Thyroid gland (tissue), 4 donors: Measurements from ENCODE around the gene GRAMD2B. TPM values are rescaled to one million over a fixed set of nuclear protein-coding genes. Genes with fewer than 3 reads are reported as not detected.

Experiments used
- DNase-seq, 2 donors: peaks; one replicate each; pipeline ENCODE4 v3.0.0-alpha.2; 2019
- H3K27ac ChIP-seq, 3 donors: fragments of 200-600 bp; sonication (generic); 1 replicate in 2 of 3; 2 replicates in 1 of 3; pipeline ENCODE4 v1.5.1; 2016 to 2019; ENCODE audit warnings: mild to moderate bottlenecking in 1 of 3, moderate library complexity in 1 of 3
- H3K27me3 ChIP-seq: fragments of 200-600 bp; sonication (generic); one replicate; pipeline ENCODE4 v1.5.1; 2019
- H3K36me3 ChIP-seq, 2 donors: fragments of 200-600 bp; sonication (generic); one replicate each; pipeline ENCODE4 v1.5.1; 2016 to 2019
- H3K4me1 ChIP-seq, 2 donors: fragments of 200-600 bp; sonication (generic); one replicate each; pipeline ENCODE4 v1.5.1; 2017 to 2019
- H3K4me3 ChIP-seq, 3 donors: fragments of 200-600 bp; sonication (generic); replicated peaks in 1 of 3; 1 replicate in 2 of 3; 2 replicates in 1 of 3; pipeline ENCODE4 v1.5.1; 2016; ENCODE audit warnings: mild to moderate bottlenecking in 1 of 3
- H3K9me3 ChIP-seq: fragments of 200-600 bp; sonication (generic); one replicate; pipeline ENCODE4 v1.5.1; 2017
- POLR2A ChIP-seq, 2 donors: fragments of 450-650 bp; IDR thresholded peaks; one replicate each; pipeline ENCODE4 v1.6.1; 2017; ENCODE audit warnings: antibody characterized with exemption in 2 of 2, mild to moderate bottlenecking in 2 of 2, moderate library complexity in 1 of 2
- WGBS, 2 donors: methylation state at CpG; one replicate each; pipeline ENCODE4 v1.1.5; 2017; 5-methylcytosine and 5-hydroxymethylcytosine counted together
- intact Hi-C: fragments of 100-400 bp; cut with DNase I; formaldehyde crosslinking; loops from one replicate; pipeline ENCODE4 v1.15.1; 2023
- total RNA-seq, 4 donors: library from RNA; depleted of rRNA; stranded (reverse); fragments of >200 nt; gene quantifications; one replicate each; pipeline ENCODE4 v1.2.3, GENCODE V29; 2016
- TF ChIP-seq, protein P1 (sequence below), 6 experiments: fragments of 200-600 bp in 3 of 6; fragments of 450-650 bp in 3 of 6; sonication (generic) in 3 of 6; IDR thresholded peaks; one replicate each; pipeline ENCODE4 v1.5.1; 2016 to 2019; ENCODE audit warnings: antibody characterized with exemption in 6 of 6, mild to moderate bottlenecking in 2 of 6, inconsistent platforms in 1 of 6, moderate library complexity in 1 of 6

GRAMD2B gene
- total RNA-seq, 4 donors from 2014 or later: 68.1 to 115 (median 105) TPM

DNA sequence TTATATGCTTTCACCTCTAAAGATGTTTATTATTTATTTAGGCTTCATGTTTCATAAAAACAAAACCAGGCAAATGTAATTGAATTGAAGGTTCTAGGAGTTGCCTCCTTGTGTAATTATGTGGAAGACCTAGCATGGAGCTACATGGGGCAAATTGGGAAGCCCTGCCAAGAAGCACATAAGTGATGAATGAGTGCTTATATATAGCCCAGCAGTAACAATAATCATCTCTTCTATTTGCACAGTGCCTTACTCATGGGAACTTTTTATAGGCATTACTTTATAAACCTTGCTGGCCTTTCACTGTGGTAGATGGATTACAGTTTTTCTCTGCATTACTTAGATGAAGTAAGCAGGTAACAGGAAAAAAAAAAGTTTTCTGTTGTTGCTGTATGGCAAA lies 40.0 kb upstream of the GRAMD2B start:
- intact Hi-C loops: no loop called here
- H3K4me3 ChIP-seq: no peak overlapping the region
- H3K36me3 ChIP-seq: no peaks in the 10 kb centered on the region
- TF ChIP-seq, protein P1, sequence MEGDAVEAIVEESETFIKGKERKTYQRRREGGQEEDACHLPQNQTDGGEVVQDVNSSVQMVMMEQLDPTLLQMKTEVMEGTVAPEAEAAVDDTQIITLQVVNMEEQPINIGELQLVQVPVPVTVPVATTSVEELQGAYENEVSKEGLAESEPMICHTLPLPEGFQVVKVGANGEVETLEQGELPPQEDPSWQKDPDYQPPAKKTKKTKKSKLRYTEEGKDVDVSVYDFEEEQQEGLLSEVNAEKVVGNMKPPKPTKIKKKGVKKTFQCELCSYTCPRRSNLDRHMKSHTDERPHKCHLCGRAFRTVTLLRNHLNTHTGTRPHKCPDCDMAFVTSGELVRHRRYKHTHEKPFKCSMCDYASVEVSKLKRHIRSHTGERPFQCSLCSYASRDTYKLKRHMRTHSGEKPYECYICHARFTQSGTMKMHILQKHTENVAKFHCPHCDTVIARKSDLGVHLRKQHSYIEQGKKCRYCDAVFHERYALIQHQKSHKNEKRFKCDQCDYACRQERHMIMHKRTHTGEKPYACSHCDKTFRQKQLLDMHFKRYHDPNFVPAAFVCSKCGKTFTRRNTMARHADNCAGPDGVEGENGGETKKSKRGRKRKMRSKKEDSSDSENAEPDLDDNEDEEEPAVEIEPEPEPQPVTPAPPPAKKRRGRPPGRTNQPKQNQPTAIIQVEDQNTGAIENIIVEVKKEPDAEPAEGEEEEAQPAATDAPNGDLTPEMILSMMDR (IDR thresholded peaks at IDR 0.05): no peak
- no peak for TF ChIP-seq POLR2A (IDR thresholded peaks at IDR 0.05)
- H3K27me3 ChIP-seq: no peaks in the 10 kb centered on the region
- H3K4me1 ChIP-seq: peaks cover 8 to 11% of the 10 kb centered on the region in 2 donors
- no peak overlapping the region for H3K27ac ChIP-seq
- DNase-seq: no peak
- no peaks in the 10 kb centered on the region for H3K9me3 ChIP-seq

DNA sequence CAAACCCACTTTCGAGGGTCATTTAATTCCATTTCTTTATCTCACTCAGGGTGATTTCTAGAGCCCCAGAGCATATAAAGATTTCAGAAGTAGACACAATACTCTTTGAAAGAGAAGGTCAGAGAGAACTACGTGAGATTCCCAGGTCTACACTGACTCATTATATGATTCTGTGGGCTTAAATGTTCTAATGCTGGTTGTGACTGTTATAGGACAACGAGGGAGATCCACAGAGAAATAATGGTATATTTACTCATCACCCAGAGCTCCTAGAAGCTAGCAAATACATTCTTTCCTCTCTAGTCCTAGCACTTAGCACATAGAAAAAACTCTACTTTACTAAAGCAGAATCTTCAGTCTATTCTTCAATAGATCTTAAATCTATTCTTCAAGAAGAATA lies 39.4 kb upstream of the GRAMD2B start:
- intact Hi-C loops: no loop called here
- DNase-seq: no peak
- no peaks in the 10 kb centered on the region for H3K27me3 ChIP-seq
- no peak for TF ChIP-seq POLR2A (IDR thresholded peaks at IDR 0.05)
- TF ChIP-seq, protein P1 (IDR thresholded peaks at IDR 0.05): no peak
- H3K4me3 ChIP-seq: no peak overlapping the region
- no peaks in the 10 kb centered on the region for H3K36me3 ChIP-seq
- no peaks in the 10 kb centered on the region for H3K9me3 ChIP-seq
- no peak overlapping the region for H3K27ac ChIP-seq
- 86 to 88% methylated on average over 3 of the region's 3 CpGs for WGBS, 2 donors
- peaks cover 8 to 11% of the 10 kb centered on the region in 2 donors for H3K4me1 ChIP-seq

DNA sequence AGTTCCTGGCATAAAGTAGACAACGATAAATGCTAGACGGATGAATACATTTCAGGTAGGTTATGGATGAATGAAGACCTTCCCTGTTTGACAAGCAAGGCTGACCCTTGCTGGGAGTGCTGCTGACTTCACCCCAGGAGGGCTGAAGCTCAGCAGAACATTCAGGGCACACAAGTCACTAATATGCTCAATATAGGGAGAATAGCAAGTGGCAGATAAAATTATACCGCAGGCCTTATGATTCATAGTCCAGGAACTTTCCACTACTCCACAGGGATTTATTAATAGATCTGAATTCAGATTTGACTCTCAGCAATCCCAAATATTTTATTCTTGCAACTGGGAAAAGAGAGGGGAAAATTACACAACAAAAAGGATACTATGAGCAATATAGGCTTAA lies 38.2 kb upstream of the GRAMD2B start:
- H3K4me1 ChIP-seq: peaks cover 8 to 11% of the 10 kb centered on the region in 2 donors

DNA sequence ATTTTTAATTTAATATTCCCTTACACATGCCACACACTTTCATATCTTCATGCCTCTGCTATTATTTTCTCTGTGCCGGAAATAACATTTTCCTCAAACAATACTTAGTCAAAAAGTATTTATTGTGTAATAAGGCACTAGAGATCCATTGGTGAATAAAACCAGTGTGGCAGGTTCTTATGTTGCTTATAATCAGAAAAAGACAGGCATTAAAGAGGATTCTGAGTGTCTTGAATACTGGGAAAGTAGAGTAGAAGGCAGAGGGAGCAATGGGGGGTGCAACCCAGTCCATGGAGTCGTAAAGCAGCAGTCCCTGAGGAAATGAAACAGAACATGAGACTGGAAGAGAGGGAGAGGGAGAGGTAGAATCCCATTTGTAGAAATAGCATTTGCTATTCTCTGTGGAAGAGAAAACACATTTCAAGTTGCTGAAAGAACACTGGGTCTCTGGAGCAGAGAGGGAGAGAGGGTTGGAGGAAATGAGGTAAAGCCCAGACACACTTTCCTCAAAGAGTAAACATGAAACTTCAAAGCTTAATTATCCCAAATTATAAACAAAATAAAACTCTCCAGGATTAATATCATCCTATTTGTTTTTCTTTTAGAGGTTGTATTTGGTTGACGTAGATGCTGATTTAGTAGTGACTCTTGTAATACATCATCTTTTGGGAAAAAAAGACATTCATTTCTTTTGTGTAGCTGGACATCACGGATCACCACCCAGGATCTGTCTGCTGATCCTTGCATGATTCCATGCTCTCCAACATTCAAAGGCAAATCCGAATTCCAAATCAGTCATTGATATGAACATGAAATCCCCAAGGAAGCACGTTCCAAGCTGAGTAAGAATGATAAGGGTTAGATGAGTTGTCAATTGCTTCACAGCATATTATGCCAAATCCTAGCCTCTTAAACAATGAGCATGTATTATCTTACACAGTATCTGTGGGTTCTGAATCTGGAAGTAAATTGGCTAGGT lies 37.4 kb upstream of the GRAMD2B start:
- TF ChIP-seq, protein P1 (IDR thresholded peaks at IDR 0.05): no peak
- TF ChIP-seq POLR2A (IDR thresholded peaks at IDR 0.05): no peak
- WGBS, 2 donors: 79 to 88% methylated on average over 6 of the region's 6 CpGs
- intact Hi-C loops: no loop called here
- no peaks in the 10 kb centered on the region for H3K36me3 ChIP-seq
- H3K4me3 ChIP-seq: no peak overlapping the region
- no peak for DNase-seq
- peaks cover 8 to 11% of the 10 kb centered on the region in 2 donors for H3K4me1 ChIP-seq
- no peaks in the 10 kb centered on the region for H3K27me3 ChIP-seq
- H3K9me3 ChIP-seq: no peaks in the 10 kb centered on the region
- H3K27ac ChIP-seq: peak overlapping the region in 2 of 3 donors; percentile 27 to 45

More for the DNA sequence above, 38.2 kb upstream of the GRAMD2B start:
- TF ChIP-seq, protein P1 (IDR thresholded peaks at IDR 0.05): no peak
- TF ChIP-seq POLR2A (IDR thresholded peaks at IDR 0.05): no peak
- Histone ChIP-seq H3K27me3 (no peaks in the 10 kb centered on the region), H3K4me3 (no peak overlapping the region), H3K36me3 (no peaks in the 10 kb centered on the region), H3K27ac (peak overlapping the region in 2 of 3 donors; percentile 27 to 45), H3K9me3 (no peaks in the 10 kb centered on the region)
- intact Hi-C loops: no loop called here
- no peak for DNase-seq
- WGBS, 2 donors: 76% methylated on average over 3 of the region's 3 CpGs

DNA sequence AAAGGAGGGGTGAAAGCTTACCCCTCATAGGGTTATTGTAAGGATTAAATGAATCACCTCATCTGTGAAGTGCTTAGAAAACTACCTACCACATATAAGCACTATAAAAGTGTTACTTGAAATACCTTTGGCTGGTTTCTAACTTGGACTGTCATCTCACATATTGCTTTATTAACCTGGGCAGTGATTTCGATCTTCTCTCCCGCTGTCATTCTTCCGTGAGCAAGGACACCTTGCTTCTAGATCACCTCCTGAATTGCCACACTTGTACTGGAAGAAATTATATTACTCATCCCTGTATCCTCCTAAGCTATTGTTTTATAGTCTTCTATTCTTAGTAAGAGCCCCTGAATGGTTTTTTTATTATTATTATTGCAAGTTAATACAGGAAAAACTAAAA lies 34.0 kb upstream of the GRAMD2B start:
- no peaks in the 10 kb centered on the region for H3K9me3 ChIP-seq
- no peak overlapping the region for H3K27ac ChIP-seq
- intact Hi-C loops: no loop called here
- no peaks in the 10 kb centered on the region for H3K36me3 ChIP-seq
- TF ChIP-seq, protein P1 (IDR thresholded peaks at IDR 0.05): no peak
- TF ChIP-seq POLR2A (IDR thresholded peaks at IDR 0.05): no peak
- no peaks in the 10 kb centered on the region for H3K27me3 ChIP-seq
- peaks cover 8 to 11% of the 10 kb centered on the region in 2 donors for H3K4me1 ChIP-seq
- no peak overlapping the region for H3K4me3 ChIP-seq
- DNase-seq: no peak
- 84 to 89% methylated on average over 3 of the region's 3 CpGs for WGBS, 2 donors
